ENCODE data around the gene OPN1SW.

The OPN1SW gene

DNA sequence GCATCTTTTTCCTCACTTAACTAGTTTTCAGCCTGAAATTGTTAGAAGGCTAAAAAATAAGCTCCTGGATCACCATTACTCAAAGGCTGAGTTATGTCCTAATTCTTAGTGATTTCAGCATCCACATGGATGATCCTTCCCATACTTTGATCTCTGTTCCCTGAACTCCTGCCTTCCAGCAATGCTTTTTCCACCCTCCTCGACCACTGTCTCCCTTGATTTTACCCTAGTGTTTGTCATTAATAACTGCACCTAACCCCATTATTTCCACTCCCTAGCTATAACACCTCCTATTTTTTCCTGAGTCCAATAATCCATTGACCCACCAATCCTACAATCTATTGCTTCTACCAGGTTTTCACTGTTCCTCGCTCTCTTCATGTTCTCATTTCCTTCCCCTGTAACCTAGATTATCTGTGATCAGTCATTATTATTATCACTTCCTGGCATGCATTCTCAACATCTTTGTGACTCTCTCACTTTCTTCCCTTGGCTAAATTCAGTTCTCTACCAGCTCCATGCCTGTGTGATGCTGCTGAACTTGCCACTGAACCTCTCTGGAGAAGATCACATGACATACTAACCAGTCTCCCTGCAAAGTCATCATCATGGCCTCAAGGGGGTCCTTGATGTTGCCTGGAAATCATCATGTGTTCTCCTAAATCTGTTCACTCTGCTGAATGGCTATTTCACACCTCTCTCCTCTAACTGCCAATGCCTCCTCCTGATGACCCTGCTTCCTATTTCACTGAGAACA is 42.9 kb downstream of the OPN1SW start:
- no peak for DNase-seq (ENCODE audit: low spot score)

DNA sequence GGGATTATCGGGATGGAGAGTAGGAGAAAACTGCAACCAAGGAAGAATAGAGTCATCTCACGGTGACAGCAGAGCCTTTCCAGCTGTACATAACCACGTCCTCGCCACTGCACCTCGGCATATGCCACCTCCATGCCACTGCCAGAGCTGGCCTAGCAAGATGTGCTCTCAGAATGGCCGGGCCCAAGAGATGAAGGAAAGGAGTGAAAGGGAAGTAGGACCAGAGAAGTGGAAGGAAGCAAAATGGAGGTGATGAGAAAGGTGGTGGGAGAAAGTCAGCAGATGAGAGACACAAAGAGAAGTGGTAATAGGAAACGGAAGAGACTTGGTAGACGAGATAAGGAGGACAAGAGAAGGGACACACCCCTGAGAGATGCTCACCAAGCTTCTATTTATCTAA is 44.4 kb downstream of the OPN1SW start:
- DNase-seq (ENCODE audit: low spot score): no peak

DNA sequence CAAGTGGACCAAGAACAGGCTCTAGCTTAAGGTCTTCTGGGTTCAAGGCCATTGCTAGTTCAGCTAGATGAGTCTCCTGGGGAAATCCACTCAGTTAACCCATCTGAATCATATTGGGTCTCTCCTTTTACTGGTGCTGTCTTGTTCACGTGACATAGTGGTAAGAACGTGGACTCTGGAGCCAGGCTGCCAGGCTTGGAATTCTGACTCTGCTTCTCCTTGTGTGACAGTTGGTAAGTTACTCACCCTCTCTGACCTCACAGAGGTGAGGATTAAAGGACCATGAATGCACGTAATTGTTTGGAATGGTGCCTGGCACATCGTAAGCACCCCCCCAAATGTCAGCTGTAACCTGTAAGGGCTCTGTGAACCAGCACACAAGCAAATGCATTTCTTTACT is 46.1 kb downstream of the OPN1SW start:
- DNase-seq (ENCODE audit: low spot score): no peak

DNA sequence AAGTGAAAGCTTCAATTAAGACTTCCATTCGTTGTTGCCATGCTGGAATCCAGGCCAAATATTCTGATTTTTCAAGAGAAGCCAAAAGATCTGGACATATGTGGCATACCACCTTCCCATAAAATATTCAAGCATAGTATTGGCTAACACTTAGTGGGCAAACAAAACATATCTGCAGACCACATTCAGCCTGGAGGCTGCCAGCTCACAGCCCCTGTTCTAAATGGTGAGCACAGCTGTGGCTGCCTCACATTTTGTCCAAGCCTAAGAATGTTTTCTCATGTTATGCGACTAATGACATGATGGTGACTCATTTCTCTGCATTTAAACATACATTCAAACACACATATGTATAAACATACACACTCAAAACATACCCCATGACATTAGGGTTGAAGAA is 47.0 kb downstream of the OPN1SW start:
- DNase-seq (ENCODE audit: low spot score): no peak

DNA sequence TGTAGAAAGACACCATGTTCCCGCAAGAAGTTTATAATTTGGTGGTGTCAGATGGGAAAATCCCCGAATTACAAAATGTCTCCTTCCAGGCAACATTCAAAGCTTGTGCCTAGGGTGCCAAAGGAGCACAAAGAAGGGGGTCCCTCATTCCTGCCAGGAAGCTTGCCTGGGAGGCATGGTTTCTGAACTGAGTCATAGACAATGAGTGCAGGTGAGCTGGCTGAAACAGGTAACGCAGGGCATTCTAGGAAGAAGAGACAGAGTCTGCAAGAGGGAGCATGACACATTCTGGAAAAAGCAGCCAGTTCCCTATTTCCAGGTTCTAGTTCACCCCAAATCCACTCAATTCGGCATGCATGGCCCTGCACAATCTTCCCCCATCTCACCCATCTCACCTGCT is 48.4 kb downstream of the OPN1SW start:
- no peak for DNase-seq (ENCODE audit: low spot score)

DNA sequence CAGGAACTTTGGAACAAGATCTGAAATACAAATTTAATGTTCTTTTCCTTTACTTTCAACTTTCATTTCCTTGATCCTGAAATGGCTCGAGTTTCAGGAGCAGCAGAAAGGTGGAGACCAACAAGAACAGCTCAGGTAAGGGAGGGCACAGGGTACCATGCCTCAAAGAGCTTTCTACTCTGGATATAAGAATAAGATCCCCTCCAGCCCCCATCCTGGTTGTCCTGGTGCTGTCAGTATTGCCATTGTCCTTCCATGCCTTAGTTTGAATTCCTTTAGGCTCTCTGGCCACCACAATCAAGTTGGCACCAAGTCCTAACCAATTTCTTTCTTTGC is 48.9 kb downstream of the OPN1SW start:
- DNase-seq (ENCODE audit: low spot score): no peak

DNA sequence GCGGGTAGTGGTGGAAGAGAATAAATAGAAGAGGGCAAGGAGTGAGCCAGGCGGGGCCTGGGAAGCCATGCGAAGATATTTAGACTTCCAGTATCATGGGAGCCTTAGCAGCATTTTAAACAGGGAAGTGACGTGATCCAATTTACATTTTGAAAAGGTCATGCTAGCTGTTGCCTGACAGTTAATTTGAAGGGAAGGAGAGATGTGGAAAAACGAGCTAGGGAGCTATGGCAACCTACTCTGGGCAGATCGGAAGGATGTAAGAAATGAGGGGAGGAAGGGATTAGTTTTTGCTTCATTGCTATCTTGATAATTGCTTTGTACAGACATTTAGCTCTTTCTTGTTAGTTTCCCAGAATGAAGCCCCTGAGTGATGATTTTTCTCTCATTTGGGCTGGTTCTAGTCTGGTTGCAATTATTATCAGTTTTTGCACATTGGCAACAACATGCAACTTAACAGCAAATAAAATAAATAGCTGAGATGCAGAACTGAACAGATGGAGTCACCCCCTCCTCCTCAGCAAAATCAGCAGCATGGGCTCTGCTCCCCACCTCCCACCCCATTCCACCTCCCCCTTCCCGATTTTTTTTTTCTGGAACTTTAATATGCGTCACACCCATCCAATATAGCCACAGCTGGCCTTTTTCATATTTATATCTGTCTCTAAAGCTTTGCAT is 49.4 kb downstream of the OPN1SW start:
- DNase-seq (ENCODE audit: low spot score): peak; percentile 8

DNA sequence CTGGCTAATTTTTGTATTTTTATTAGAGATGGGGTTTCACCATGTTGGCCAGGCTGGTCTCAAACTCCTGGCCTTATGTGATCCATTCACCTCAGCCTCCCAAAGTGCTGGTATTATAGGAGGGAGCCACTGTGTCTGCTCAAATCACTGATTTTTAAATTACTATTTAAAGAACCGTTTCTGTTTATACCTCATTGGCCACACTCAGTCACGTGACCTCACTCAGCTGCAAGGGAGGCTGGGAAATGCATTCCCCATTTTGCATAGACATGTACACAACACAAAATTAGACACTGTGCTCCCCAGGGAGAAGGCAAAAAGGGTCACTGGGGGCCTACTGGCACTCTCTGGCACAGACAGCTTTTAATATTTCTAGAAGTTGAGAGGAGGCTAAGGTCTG is 50.1 kb downstream of the OPN1SW start:
- no peak for DNase-seq (ENCODE audit: low spot score)

DNA sequence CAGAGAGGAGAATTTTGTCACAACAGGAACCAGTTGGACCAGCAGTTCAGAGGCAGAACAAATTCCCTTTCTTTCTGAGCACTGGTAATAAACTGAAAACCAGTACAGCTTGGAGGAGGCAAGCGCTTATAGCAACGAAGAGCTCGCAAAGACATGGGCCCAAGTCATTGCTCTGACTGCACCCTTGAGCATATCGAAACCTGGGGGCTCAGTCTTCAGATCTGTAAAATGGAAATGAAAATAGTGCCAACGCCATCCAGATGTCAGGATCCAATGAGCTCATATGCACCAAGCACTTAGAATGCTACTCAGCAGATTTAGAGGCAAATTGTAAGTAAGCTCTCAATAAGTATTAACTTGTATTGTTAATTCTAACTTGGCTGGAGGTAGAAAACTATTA is 50.9 kb downstream of the OPN1SW start:
- DNase-seq (ENCODE audit: low spot score): no peak
